K562 treated with DMSO at 1 percent for 48 hours (cell line): ENCODE measurements around the gene OR2T33. TPM values are rescaled to one million over a fixed set of nuclear protein-coding genes. Genes with fewer than 3 reads are reported as not detected.

Source experiments
- total RNA-seq: library from RNA; unstranded; fragments of 300-600 nt; gene quantifications from 2 replicates; pipeline ENCODE4 v1.2.3, GENCODE V29; 2022; ENCODE audit warnings: low replicate concordance; ENCODE audit errors: extremely low read depth

Gene OR2T33
- not detected in 2 replicates for total RNA-seq

GRCh38 chr1:248277876-248278275, at the start of gene OR2T33:
OR2T33 (minus strand) TSS chr1:248277976; CDS start chr1:248273814, 4,162 bp downstream.

GRCh38 chr1:248324468-248324867, 46.7 kb upstream of the OR2T33 start, which contains the start of gene OR2M7:
OR2M7 (minus strand) TSS chr1:248324568; CDS start chr1:248324568, 0 bp downstream.

GRCh38 chr1:248303324-248303723, 25.5 kb upstream of the OR2T33 start, which contains the start of gene OR2T12:
OR2T12 (minus strand) TSS chr1:248303424; CDS start chr1:248295578, 7,846 bp downstream.

GRCh38 chr1:248231117-248231516, 46.7 kb downstream of the OR2T33 start, which contains the start of gene OR2M4:
OR2M4 (plus strand) TSS chr1:248231417; CDS start chr1:248238929, 7,512 bp downstream.

Other genes with a start within 250 kb of the OR2T33 start
- not detected in 2 replicates for gene OR2L2, start 247.9 kb downstream of the OR2T33 start, total RNA-seq
- not detected in 2 replicates for gene OR2L3, start 231.1 kb downstream of the OR2T33 start, total RNA-seq
- gene OR2L13, start 182.8 kb downstream of the OR2T33 start, total RNA-seq, result not detected in 2 replicates
- gene OR2M5, start 132.8 kb downstream of the OR2T33 start, total RNA-seq, result not detected in 2 replicates
- gene OR2M2, start 103.2 kb downstream of the OR2T33 start, total RNA-seq, result not detected in 2 replicates
- gene OR2M3, start 80.7 kb downstream of the OR2T33 start, total RNA-seq, result not detected in 2 replicates
- gene OR2M4, start 46.6 kb downstream of the OR2T33 start, total RNA-seq, result not detected in 2 replicates
- gene OR2T12, start 25.4 kb upstream of the OR2T33 start, total RNA-seq, result not detected in 2 replicates
- gene OR2M7, start 46.6 kb upstream of the OR2T33 start, total RNA-seq, result not detected in 2 replicates
- gene OR14C36, start 70.8 kb upstream of the OR2T33 start, total RNA-seq, result not detected in 2 replicates
- not detected in 2 replicates for gene OR2T4, start 83.7 kb upstream of the OR2T33 start, total RNA-seq
- not detected in 2 replicates for gene OR2T6, start 97.8 kb upstream of the OR2T33 start, total RNA-seq
- not detected in 2 replicates for gene OR2T1, start 125.1 kb upstream of the OR2T33 start, total RNA-seq
- not detected in 2 replicates for gene OR2T2, start 167.7 kb upstream of the OR2T33 start, total RNA-seq
- not detected in 2 replicates for gene OR2T3, start 195.4 kb upstream of the OR2T33 start, total RNA-seq
- gene OR2T5, start 210.6 kb upstream of the OR2T33 start, total RNA-seq, result not detected in 2 replicates
- gene OR2G6, start 230.1 kb upstream of the OR2T33 start, total RNA-seq, result not detected in 2 replicates